Body of pancreas (tissue), 4 donors: ENCODE data around the gene SF3B5. TPM values are rescaled to one million over a fixed set of nuclear protein-coding genes. Genes with fewer than 3 reads are reported as not detected.

Source experiments
- ATAC-seq: fragments of 150-250 bp; one replicate; pipeline ENCODE4 v1.9.1; 2016
- DNase-seq, 4 donors: peaks; one replicate each; pipeline ENCODE4 v3.0.0-alpha.2; 2019
- H3K27ac ChIP-seq, 4 donors: fragments of 200-600 bp; sonication (generic); 1 replicate in 3 of 4; 2 replicates in 1 of 4; pipeline versions ENCODE4 v1.5.1 to v1.6.1; 2016 to 2019; ENCODE audit warnings: mild to moderate bottlenecking in 1 of 4, mixed read lengths in 1 of 4, moderate library complexity in 1 of 4
- H3K27me3 ChIP-seq, 2 donors: fragments of 200-600 bp; sonication (generic); one replicate each; pipeline ENCODE4 v1.6.0; 2016; ENCODE audit warnings: mild to moderate bottlenecking in 1 of 2
- H3K36me3 ChIP-seq, 2 donors: fragments of 200-600 bp; sonication (generic); replicated peaks in 1 of 2; 2 replicates each; pipeline ENCODE4 v1.5.1; 2016; ENCODE audit warnings: low read depth in 2 of 2; ENCODE audit not compliant: insufficient read depth in 1 of 2
- H3K4me1 ChIP-seq: fragments of 200-600 bp; sonication (generic); one replicate; pipeline ENCODE4 v1.6.0; 2016
- H3K4me3 ChIP-seq, 2 donors: fragments of 200-600 bp; sonication (generic); 1 replicate in 1 of 2; 2 replicates in 1 of 2; pipeline ENCODE4 v1.5.1; 2016 to 2019
- H3K9me3 ChIP-seq, 3 donors: fragments of 200-600 bp; sonication (generic); 1 replicate in 2 of 3; 2 replicates in 1 of 3; pipeline ENCODE4 v1.5.1; 2016
- POLR2A ChIP-seq, 3 donors: fragments of 450-650 bp; IDR thresholded peaks; one replicate each; pipeline ENCODE4 v1.6.1; 2016; ENCODE audit warnings: antibody characterized with exemption in 3 of 3, mild to moderate bottlenecking in 2 of 3
- WGBS, 2 donors: methylation state at CpG; one replicate each; pipeline ENCODE4 v1.1.5; 2017; 5-methylcytosine and 5-hydroxymethylcytosine counted together
- intact Hi-C: fragments of 100-400 bp; cut with DNase I; formaldehyde crosslinking; loops from one replicate; pipeline ENCODE4 v1.15.1; 2023
- total RNA-seq, 2 donors: library from RNA; depleted of rRNA; stranded (reverse); fragments of >200 nt; gene quantifications; one replicate each; pipeline ENCODE4 v1.1.0, GENCODE V29; 2016
- TF ChIP-seq, protein P1 (sequence below), 7 experiments: fragments of 450-650 bp in 4 of 7; fragments of 200-600 bp in 3 of 7; sonication (generic) in 3 of 7; IDR thresholded peaks; one replicate each; pipeline ENCODE4 v1.5.1; 2016 to 2019; ENCODE audit warnings: antibody characterized with exemption in 7 of 7

SF3B5 gene
- total RNA-seq, 2 donors from 2014 or later = 45.7 to 103 TPM

DNA sequence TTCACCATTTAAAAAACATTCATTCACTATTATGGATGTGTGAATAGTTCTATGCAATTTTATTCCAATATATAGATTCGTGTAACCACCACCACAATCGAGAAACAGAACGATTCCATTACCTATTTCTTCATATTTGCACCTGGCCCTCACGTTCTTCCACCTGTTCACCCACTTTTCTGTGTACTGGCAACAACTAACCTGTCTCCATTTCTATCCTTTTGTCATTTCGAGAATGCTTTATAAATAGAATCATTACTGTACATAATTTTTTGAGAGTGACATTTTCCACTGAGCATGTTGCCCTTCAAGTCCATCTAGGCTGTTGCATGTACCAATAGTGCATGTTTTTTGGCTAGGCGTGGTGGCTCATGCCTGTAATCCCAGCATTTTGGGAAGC is 31.7 kb upstream of the SF3B5 start:
- DNase-seq (no peak), ATAC-seq (no peak)
- H3K27ac ChIP-seq = no peak overlapping the region
- TF ChIP-seq, protein P1, sequence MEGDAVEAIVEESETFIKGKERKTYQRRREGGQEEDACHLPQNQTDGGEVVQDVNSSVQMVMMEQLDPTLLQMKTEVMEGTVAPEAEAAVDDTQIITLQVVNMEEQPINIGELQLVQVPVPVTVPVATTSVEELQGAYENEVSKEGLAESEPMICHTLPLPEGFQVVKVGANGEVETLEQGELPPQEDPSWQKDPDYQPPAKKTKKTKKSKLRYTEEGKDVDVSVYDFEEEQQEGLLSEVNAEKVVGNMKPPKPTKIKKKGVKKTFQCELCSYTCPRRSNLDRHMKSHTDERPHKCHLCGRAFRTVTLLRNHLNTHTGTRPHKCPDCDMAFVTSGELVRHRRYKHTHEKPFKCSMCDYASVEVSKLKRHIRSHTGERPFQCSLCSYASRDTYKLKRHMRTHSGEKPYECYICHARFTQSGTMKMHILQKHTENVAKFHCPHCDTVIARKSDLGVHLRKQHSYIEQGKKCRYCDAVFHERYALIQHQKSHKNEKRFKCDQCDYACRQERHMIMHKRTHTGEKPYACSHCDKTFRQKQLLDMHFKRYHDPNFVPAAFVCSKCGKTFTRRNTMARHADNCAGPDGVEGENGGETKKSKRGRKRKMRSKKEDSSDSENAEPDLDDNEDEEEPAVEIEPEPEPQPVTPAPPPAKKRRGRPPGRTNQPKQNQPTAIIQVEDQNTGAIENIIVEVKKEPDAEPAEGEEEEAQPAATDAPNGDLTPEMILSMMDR (IDR thresholded peaks at IDR 0.05) = no peak
- no peak for TF ChIP-seq POLR2A (IDR thresholded peaks at IDR 0.05)
- WGBS, 2 donors = 78% methylated on average over 6 of the region's 6 CpGs
- intact Hi-C loops = no loop called here
- no peaks in the 10 kb centered on the region for H3K9me3 ChIP-seq
- H3K36me3 ChIP-seq = no peaks in the 10 kb centered on the region
- no peaks in the 10 kb centered on the region for H3K4me1 ChIP-seq
- H3K27me3 ChIP-seq = no peaks in the 10 kb centered on the region
- no peak overlapping the region for H3K4me3 ChIP-seq

DNA sequence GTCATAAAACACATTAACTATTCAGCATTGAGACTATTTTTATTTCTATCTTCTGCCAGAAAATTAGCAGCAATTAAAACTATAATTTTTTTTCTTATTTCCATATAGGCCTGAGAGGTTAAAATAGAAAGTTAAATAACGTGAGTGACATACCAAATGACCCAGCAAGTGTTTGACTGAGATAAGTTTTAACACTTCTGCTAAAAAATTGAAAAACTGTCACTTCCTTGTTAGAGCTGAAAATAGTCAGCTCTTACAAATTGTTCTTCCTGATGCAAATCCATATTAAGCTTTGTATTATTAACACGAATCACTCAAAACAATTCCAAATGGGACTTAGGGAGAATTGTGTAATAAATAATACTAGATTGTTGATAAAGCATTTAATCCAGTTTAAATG is 28.5 kb upstream of the SF3B5 start:
- no peak for DNase-seq
- TF ChIP-seq POLR2A (IDR thresholded peaks at IDR 0.05) = no peak
- TF ChIP-seq, protein P1 (IDR thresholded peaks at IDR 0.05) = no peak
- intact Hi-C loops = no loop called here
- Histone ChIP-seq H3K4me1 (no peaks in the 10 kb centered on the region), H3K9me3 (no peaks in the 10 kb centered on the region), H3K27me3 (no peaks in the 10 kb centered on the region), H3K4me3 (no peak overlapping the region), H3K27ac (no peak overlapping the region), H3K36me3 (no peaks in the 10 kb centered on the region)
- WGBS, 2 donors = 33% methylated on average over 2 of the region's 2 CpGs
- no peak for ATAC-seq

DNA sequence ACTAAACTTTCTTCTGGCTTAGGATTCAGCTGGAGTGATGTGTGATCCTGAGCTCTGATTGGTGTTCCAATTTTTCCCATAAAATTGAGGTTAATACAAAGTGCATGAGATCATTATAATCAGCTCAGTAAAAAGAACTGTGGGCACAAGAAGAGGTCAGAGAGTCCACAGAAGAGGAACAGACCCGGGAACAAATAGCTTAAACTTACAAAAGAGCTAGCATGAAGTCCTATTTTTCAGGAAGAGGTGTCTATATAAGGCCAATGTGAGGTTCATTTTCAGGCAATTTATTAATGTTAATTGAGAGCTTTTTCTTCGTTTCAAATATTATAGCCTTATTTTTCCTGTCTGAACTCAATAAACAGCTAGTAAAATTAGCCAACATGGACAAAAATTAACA is 28.0 kb upstream of the SF3B5 start:
- 34 to 55% methylated on average over 2 of the region's 2 CpGs for whole genome bisulfite sequencing, 2 donors
- no peak for ATAC-seq
- Histone ChIP-seq H3K4me1 (no peaks in the 10 kb centered on the region), H3K27me3 (no peaks in the 10 kb centered on the region), H3K9me3 (no peaks in the 10 kb centered on the region), H3K4me3 (no peak overlapping the region), H3K27ac (no peak overlapping the region), H3K36me3 (no peaks in the 10 kb centered on the region)
- intact Hi-C loops = no loop called here
- TF ChIP-seq, protein P1 (IDR thresholded peaks at IDR 0.05) = no peak
- no peak for TF ChIP-seq POLR2A (IDR thresholded peaks at IDR 0.05)
- DNase-seq = no peak

DNA sequence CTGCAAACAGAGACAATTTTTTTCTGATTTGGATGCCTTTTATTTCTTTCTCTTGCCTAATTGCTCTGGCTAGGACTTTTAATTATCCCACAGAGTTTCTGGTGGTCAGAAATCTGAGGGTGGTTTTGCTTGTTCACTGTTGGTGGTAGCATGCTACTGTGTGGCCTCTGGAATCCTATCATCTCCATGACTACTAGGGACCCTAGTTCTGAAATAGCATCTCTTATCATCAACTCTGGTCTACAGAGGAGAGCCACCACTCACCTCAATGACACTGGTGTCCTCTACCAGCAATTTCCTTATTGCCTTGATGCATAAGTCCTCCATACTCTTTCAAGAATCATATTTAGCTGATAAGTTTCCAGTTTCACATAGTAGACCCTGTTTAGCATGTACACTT is 27.5 kb upstream of the SF3B5 start:
- no peaks in the 10 kb centered on the region for H3K4me1 ChIP-seq
- ATAC-seq = no peak
- TF ChIP-seq POLR2A (IDR thresholded peaks at IDR 0.05) = no peak
- TF ChIP-seq, protein P1 (IDR thresholded peaks at IDR 0.05) = no peak
- H3K27ac ChIP-seq = no peak overlapping the region
- intact Hi-C loops = no loop called here
- H3K27me3 ChIP-seq = no peaks in the 10 kb centered on the region
- H3K4me3 ChIP-seq = no peak overlapping the region
- H3K9me3 ChIP-seq = no peaks in the 10 kb centered on the region
- no peak for DNase-seq
- H3K36me3 ChIP-seq = no peaks in the 10 kb centered on the region

DNA sequence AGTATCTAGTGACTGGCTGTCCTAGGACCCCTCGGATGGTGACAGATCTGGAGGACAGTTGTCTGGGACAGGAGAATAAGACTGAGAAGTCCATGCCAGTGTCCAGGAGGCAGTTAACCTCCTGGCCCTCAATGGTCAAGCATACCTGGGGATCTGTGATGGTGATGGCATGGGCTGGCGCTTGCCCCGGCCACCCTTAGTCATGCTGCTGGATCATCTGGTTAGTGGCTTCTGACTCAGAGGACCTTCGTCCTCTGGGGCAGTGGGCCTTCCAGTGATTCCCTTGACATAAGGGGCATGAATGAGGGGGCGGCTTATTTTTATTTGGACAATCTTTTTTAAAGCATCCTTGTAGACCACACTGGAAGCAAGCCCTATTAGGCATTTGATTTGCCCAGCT is 24.0 kb upstream of the SF3B5 start:
- Histone ChIP-seq H3K4me3 (no peak overlapping the region), H3K4me1 (no peaks in the 10 kb centered on the region), H3K27me3 (no peaks in the 10 kb centered on the region), H3K9me3 (no peaks in the 10 kb centered on the region), H3K27ac (no peak overlapping the region), H3K36me3 (no peaks in the 10 kb centered on the region)
- intact Hi-C loops = loop anchor here (10.0 kb wide), 1 partner anchor 85 kb away; no protein-coding TSS in a partner anchor
- no peak for ATAC-seq
- 86 to 89% methylated on average over 5 of the region's 5 CpGs for WGBS, 2 donors
- TF ChIP-seq POLR2A (IDR thresholded peaks at IDR 0.05) = no peak
- TF ChIP-seq, protein P1 (IDR thresholded peaks at IDR 0.05) = no peak
- DNase-seq = no peak
